Activated CD8-positive, alpha-beta T cell treated with anti-CD3 and anti-CD28 coated beads for 36 hours (primary cell): Measurements from ENCODE around the gene SELENBP1. TPM values are rescaled to one million over a fixed set of nuclear protein-coding genes. Genes with fewer than 3 reads are reported as not detected.
"Not testable (repeated sequence)": the region's sequence is repeated elsewhere in the genome, so short reads cannot be mapped to it uniquely, and the experiment has no call there.

Experiments used
- ATAC-seq: fragments of 200-7000 bp; cut with Tn5 transposase; one replicate; pipeline ENCODE4 v1.10.0; 2021; ENCODE audit warnings: mild to moderate bottlenecking, moderate library complexity
- CTCF ChIA-PET: fragments of 350-600 bp; sonication (Branson Sonifier 250); formaldehyde crosslinking; loops from one replicate; lab custom pipeline; 2021; ENCODE audit warnings: antibody characterized with exemption; lab: Charles Lee
- POLR2A ChIA-PET: fragments of 350-600 bp; sonication (Branson Sonifier 250); formaldehyde crosslinking; loops from one replicate; lab custom pipeline; 2021; ENCODE audit warnings: antibody characterized with exemption; lab: Charles Lee
- DNase-seq: peaks from one replicate; pipeline ENCODE4 v3.0.0-alpha.2; 2020
- H3K27ac Mint-ChIP-seq: one replicate; pipeline ENCODE4 v1.8.0; 2021; ENCODE audit warnings: mild to moderate bottlenecking, mixed read lengths
- H3K27me3 Mint-ChIP-seq: one replicate; pipeline ENCODE4 v1.8.0; 2021; ENCODE audit warnings: mixed read lengths
- H3K36me3 Mint-ChIP-seq: one replicate; pipeline ENCODE4 v1.8.0; 2021; ENCODE audit warnings: low read depth, mixed read lengths
- H3K4me1 Mint-ChIP-seq: one replicate; pipeline ENCODE4 v1.8.0; 2021; ENCODE audit warnings: low read depth, mixed read lengths
- H3K4me3 Mint-ChIP-seq: one replicate; pipeline ENCODE4 v1.8.0; 2021; ENCODE audit warnings: mild to moderate bottlenecking, moderate library complexity, mixed read lengths
- H3K9me3 Mint-ChIP-seq: one replicate; pipeline ENCODE4 v1.8.0; 2021; ENCODE audit warnings: mixed read lengths
- intact Hi-C: fragments of 100-400 bp; cut with micrococcal nuclease; formaldehyde crosslinking; loops from one replicate; pipeline ENCODE4 v1.10.0; 2022
- total RNA-seq, 2 experiments: library from RNA; stranded (reverse); gene quantifications; one replicate each; pipeline ENCODE4 v1.2.3, GENCODE V29; 2021
- TF ChIP-seq, protein P1 (sequence below): fragments of 200-600 bp; IDR thresholded peaks from one replicate; pipeline ENCODE4 v1.8.0; 2022; ENCODE audit warnings: antibody characterized with exemption, mild to moderate bottlenecking

The SELENBP1 gene
- total RNA-seq, 2 experiments from 2014 or later: not detected

DNA sequence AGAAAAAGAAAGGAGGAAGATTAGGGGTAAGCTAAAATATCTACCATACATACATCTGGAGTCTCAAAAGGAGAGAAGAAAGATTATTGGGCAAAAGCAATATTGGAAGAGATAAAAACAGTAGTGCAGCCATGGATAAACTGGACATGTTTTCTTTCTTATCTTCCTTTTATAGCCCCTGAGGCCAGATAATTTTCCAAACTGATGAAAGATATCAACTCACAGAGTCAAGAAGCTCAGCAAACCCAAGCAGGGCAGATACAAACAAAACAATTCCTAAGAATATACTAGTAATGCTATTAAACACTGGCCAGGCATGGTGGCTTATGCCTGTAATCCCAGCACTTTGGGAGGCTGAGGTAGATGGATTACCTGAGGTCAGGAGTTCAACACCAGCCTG, 21.1 kb upstream of the SELENBP1 start:
- CTCF ChIA-PET: no interaction called here
- peaks cover 1% of the 10 kb centered on the region for H3K4me1 Mint-ChIP-seq
- H3K9me3 Mint-ChIP-seq: no peaks in the 10 kb centered on the region
- TF ChIP-seq, protein P1, sequence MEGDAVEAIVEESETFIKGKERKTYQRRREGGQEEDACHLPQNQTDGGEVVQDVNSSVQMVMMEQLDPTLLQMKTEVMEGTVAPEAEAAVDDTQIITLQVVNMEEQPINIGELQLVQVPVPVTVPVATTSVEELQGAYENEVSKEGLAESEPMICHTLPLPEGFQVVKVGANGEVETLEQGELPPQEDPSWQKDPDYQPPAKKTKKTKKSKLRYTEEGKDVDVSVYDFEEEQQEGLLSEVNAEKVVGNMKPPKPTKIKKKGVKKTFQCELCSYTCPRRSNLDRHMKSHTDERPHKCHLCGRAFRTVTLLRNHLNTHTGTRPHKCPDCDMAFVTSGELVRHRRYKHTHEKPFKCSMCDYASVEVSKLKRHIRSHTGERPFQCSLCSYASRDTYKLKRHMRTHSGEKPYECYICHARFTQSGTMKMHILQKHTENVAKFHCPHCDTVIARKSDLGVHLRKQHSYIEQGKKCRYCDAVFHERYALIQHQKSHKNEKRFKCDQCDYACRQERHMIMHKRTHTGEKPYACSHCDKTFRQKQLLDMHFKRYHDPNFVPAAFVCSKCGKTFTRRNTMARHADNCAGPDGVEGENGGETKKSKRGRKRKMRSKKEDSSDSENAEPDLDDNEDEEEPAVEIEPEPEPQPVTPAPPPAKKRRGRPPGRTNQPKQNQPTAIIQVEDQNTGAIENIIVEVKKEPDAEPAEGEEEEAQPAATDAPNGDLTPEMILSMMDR: no peak
- no peak for DNase-seq
- H3K4me3 Mint-ChIP-seq: no peak overlapping the region
- no peak overlapping the region for H3K27ac Mint-ChIP-seq
- H3K27me3 Mint-ChIP-seq: peaks cover 1% of the 10 kb centered on the region
- POLR2A ChIA-PET: interaction anchor here (0.7 kb wide), 1 partner anchor 26 kb away, joined by 4 read pairs; no protein-coding TSS in a partner anchor
- ATAC-seq: no peak
- intact Hi-C loops: no loop called here
- no peaks in the 10 kb centered on the region for H3K36me3 Mint-ChIP-seq

DNA sequence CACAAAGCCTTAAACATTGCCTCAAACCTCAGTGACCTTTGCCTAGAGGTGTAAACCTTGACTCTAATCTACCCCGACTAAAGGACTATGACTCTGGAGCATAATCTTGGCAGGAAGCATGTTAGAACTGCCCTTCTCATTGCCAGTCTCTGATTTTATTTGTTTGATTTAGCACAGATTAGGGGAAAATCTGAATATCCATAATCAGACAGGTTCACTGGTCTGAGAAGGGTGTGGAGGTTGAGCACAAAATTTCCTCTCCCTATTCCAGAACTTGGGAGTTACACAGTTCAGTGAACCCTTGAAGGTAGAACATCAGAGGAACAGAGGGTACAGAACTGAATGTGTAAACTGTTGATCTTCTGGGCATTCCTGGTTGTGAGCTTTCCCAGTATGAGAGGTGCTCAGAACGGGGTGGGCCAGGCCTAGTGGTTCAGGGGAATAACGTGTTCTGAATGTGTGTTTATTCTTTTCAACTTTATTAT, 18.6 kb upstream of the SELENBP1 start:
- H3K4me1 Mint-ChIP-seq: no peaks in the 10 kb centered on the region
- no peak for ATAC-seq
- POLR2A ChIA-PET: no interaction called here
- no peak overlapping the region for H3K27ac Mint-ChIP-seq
- CTCF ChIA-PET: no interaction called here
- intact Hi-C loops: no loop called here
- peaks cover 1% of the 10 kb centered on the region for H3K27me3 Mint-ChIP-seq
- no peak overlapping the region for H3K4me3 Mint-ChIP-seq
- no peaks in the 10 kb centered on the region for H3K9me3 Mint-ChIP-seq
- TF ChIP-seq, protein P1: no peak
- DNase-seq: no peak
- no peaks in the 10 kb centered on the region for H3K36me3 Mint-ChIP-seq

DNA sequence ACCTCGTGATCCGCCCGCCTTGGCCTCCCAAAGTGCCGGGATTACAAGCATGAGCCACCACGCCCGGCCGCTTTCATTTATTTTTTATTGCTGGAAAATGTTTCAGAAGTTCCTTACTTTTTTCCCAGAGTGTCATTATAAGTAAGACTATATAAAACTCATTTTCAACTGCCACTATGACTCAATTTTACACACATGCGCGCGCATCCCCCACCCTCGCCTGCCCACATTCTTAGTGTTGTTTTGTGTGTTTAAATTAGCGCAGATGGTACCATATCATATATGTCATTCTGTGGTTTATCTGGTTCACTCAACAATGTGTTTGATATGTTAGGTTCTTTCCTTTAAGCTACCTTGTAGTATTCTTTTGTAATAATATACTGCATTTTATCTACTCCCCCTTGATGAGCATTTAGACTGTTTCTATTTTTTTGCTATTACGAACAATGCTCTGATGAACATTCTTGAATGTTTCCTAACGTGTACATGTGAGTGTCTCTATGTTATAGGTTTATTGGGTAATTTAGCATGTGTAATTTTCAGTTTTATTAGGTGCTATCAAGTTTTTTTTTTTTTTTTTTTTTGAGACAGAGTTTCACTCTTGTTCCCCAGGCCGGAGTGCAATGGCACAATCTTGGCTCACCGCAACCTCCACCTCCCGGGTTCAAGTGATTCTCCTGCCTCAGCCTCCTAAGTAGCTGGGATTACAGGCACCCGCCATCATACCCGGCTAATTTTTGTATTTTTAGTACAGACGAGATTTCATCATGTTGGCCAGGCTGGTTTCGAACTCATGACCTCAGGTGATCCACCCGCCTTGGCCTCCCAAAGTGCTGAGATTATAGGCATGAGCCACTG, 17.9 kb upstream of the SELENBP1 start:
- CTCF ChIA-PET, ATAC-seq, POLR2A ChIA-PET, H3K4me3 Mint-ChIP-seq, H3K27me3 Mint-ChIP-seq, DNase-seq, H3K36me3 Mint-ChIP-seq, intact Hi-C loops, H3K9me3 Mint-ChIP-seq, H3K4me1 Mint-ChIP-seq, H3K27ac Mint-ChIP-seq: not testable (repeated sequence)

DNA sequence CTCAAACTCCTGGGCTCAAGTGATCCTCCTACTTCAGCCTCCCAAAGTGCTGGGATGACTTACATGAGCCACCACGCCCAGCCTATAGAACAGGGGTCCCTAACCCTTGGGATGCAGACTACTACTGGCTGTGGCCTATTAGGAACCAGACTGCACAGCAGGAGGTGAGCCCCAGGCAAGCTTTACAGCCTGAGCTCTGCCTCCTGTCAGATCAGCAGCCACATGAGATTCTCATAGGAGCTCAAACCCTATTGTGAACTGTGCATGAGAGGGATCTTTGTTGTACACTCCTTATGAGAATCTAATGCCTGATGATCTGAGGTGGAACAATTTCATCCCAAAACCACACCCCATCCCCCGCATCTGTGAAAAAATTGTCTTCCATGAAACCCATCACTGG, 13.5 kb upstream of the SELENBP1 start:
- ATAC-seq (no peak), DNase-seq (no peak)
- intact Hi-C loops: no loop called here
- Mint-ChIP-seq H3K36me3 (no peaks in the 10 kb centered on the region), H3K27ac (no peak overlapping the region), H3K27me3 (no peaks in the 10 kb centered on the region), H3K9me3 (no peaks in the 10 kb centered on the region), H3K4me1 (no peaks in the 10 kb centered on the region), H3K4me3 (no peak overlapping the region)
- POLR2A ChIA-PET: interaction anchor here (0.6 kb wide), 1 partner anchor 131 kb away, joined by 3 read pairs; the partner anchor contains the start of gene PSMD4
- CTCF ChIA-PET: interaction anchor here (1.1 kb wide), 2 partner anchors 46 to 124 kb away, joined by 3 to 5 read pairs; no protein-coding TSS in a partner anchor
- TF ChIP-seq, protein P1: no peak

DNA sequence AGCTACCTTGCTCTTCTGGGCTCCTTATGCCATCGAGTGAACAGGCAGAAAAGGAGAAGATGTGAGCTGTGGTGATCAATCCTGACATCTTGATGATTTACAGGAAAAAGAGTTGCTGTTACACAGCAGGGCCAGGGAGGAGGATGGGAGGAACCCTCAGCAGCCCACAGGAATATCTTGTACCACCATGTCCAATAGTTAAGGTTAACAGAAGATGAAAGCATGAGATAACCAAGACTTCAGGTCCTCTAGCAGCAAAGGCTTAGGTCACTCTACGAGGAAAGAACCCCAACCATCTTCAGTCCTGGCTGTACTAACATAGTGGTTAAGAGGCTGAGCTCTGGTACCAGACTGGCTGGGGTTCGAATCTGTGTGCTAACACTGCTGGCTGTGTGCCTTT, 12.1 kb upstream of the SELENBP1 start:
- ChIA-PET CTCF (interaction anchor here (1.0 kb wide), 1 partner anchor 21 kb away, joined by 3 read pairs; no protein-coding TSS in a partner anchor), POLR2A (interaction anchor here (0.6 kb wide), 1 partner anchor 12 kb away, joined by 3 read pairs; the partner anchor contains the start of gene SELENBP1)
- no peak overlapping the region for H3K4me3 Mint-ChIP-seq
- H3K27ac Mint-ChIP-seq: no peak overlapping the region
- H3K9me3 Mint-ChIP-seq: no peaks in the 10 kb centered on the region
- ATAC-seq (no peak), DNase-seq (no peak)
- H3K27me3 Mint-ChIP-seq: no peaks in the 10 kb centered on the region
- no peaks in the 10 kb centered on the region for H3K36me3 Mint-ChIP-seq
- H3K4me1 Mint-ChIP-seq: no peaks in the 10 kb centered on the region
- TF ChIP-seq, protein P1: no peak
- intact Hi-C loops: no loop called here
